Measurements from ENCODE around the gene DTNBP1. TPM values are rescaled to one million over a fixed set of nuclear protein-coding genes. Genes with fewer than 3 reads are reported as not detected.

The DTNBP1 gene
- polyA plus RNA-seq, 1 experiment = 19.1 TPM

GRCh38 chr6:15530411-15530810 is 132.4 kb downstream of the DTNBP1 start:
- Histone ChIP-seq H3K4me3 (ENCODE audit: low read depth, low read length) (no peak overlapping the region), H3K27me3 (ENCODE audit: control insufficient read depth, insufficient read depth, low read length) (no peaks in the 10 kb centered on the region), H3K36me3 (ENCODE audit: control insufficient read depth, insufficient read depth, low read length) (peaks cover 2% of the 10 kb centered on the region; the same call in 1 of the 2 replicates)
- ChIA-PET CTCF (interaction anchor here (0.7 kb wide), 1 partner anchor 451 kb away, joined by 3 read pairs; no protein-coding TSS in a partner anchor), POLR2A (no interaction called here)
- TF ChIP-seq, protein P1, sequence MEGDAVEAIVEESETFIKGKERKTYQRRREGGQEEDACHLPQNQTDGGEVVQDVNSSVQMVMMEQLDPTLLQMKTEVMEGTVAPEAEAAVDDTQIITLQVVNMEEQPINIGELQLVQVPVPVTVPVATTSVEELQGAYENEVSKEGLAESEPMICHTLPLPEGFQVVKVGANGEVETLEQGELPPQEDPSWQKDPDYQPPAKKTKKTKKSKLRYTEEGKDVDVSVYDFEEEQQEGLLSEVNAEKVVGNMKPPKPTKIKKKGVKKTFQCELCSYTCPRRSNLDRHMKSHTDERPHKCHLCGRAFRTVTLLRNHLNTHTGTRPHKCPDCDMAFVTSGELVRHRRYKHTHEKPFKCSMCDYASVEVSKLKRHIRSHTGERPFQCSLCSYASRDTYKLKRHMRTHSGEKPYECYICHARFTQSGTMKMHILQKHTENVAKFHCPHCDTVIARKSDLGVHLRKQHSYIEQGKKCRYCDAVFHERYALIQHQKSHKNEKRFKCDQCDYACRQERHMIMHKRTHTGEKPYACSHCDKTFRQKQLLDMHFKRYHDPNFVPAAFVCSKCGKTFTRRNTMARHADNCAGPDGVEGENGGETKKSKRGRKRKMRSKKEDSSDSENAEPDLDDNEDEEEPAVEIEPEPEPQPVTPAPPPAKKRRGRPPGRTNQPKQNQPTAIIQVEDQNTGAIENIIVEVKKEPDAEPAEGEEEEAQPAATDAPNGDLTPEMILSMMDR (IDR thresholded peaks at IDR 0.05; ENCODE audit: insufficient read depth, low read depth, low read length) = no peak
- DNase-seq (ENCODE audit: low read depth) = no peak

- TF ChIP-seq, protein P1 (IDR thresholded peaks at IDR 0.05; ENCODE audit: insufficient read depth, low read depth, low read length) = no peak
- H3K4me3 ChIP-seq (ENCODE audit: low read depth, low read length) = no peak overlapping the region
- ChIA-PET CTCF (no interaction called here), POLR2A (no interaction called here)
- DNase-seq (ENCODE audit: low read depth) = no peak
- peaks cover 7% of the 10 kb centered on the region for H3K36me3 ChIP-seq (ENCODE audit: control insufficient read depth, insufficient read depth, low read length)
- no peaks in the 10 kb centered on the region for H3K27me3 ChIP-seq (ENCODE audit: control insufficient read depth, insufficient read depth, low read length)
Measured at GRCh38 chr6:15528870-15529269, 134.0 kb downstream of the DTNBP1 start.

DNA sequence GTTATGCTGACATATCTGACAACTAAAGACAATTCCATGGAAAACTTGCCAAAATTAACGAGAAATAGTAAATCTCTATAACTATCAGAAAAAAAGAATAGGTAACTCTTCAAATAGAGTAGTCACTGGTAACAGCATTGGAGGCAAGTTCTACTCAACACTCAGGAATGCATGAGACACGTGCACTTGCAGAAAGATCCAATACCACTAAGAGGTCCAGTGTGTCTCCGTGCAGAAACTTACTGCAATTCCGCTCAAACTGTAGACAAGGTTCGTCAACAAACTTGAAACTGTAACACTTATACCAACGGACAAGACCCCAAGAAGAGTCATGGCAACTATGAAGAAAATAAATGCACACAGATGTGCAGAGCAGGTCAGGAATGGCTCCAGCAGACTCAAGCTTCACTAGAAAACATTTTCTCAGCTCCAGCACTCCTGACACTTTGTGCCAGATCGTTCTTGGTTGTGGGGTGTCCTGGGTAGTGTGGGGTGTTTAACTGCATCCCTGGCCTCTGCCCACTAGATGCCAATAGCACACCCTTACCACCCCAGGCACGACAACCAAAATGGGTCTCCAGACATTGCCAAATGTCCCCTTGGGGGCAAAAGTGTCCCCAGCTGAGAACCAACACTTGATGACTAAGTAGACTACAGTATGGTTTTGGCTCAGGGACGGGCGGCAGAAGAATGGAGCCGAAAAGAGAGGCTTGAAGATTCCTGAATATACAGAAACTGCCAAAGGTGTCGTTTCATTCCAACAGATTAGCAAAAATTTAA is 134.8 kb downstream of the DTNBP1 start:
- CTCF ChIA-PET = no interaction called here
- Histone ChIP-seq H3K27me3 (ENCODE audit: control insufficient read depth, insufficient read depth, low read length) (no peaks in the 10 kb centered on the region), H3K4me3 (ENCODE audit: low read depth, low read length) (no peak overlapping the region), H3K36me3 (ENCODE audit: control insufficient read depth, insufficient read depth, low read length) (peaks cover 8% of the 10 kb centered on the region)
- POLR2A ChIA-PET = no interaction called here
- TF ChIP-seq, protein P1 (IDR thresholded peaks at IDR 0.05; ENCODE audit: insufficient read depth, low read depth, low read length) = no peak
- DNase-seq (ENCODE audit: low read depth) = no peak

- ChIA-PET CTCF (no interaction called here), POLR2A (no interaction called here)
- Histone ChIP-seq H3K36me3 (ENCODE audit: control insufficient read depth, insufficient read depth, low read length) (peaks cover 14% of the 10 kb centered on the region), H3K27me3 (ENCODE audit: control insufficient read depth, insufficient read depth, low read length) (no peaks in the 10 kb centered on the region), H3K4me3 (ENCODE audit: low read depth, low read length) (no peak overlapping the region)
- TF ChIP-seq, protein P1 (IDR thresholded peaks at IDR 0.05; ENCODE audit: insufficient read depth, low read depth, low read length) = no peak
- DNase-seq (ENCODE audit: low read depth) = no peak
Measured at GRCh38 chr6:15526212-15526701, 136.6 kb downstream of the DTNBP1 start.

DNA sequence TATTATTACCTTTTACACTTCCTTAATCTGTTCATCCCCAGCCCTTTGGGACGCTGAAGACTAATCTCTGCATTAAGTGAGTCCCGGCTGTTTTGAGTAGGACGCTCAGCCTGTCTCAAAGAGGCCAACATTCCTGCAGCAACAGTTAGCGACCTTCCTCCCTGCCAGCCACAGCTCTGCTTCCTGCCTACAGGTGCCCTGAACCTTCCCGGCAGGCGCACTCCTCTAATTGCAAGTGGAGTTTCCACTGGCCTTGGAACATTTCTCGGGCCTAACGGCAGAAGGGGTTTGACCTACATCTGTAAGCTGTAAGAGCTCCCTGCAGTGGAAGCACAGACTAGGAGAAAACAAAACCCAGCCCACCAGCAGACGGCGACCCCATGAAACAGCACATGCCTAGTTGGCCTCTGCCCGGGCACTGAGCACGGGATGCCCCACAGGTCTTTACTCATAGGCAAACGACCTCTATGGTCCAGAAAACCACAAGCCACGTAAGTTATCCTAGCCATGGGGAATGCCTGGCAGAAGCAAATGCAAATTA is 137.9 kb downstream of the DTNBP1 start:
- H3K27me3 ChIP-seq (ENCODE audit: control insufficient read depth, insufficient read depth, low read length) = no peaks in the 10 kb centered on the region
- H3K4me3 ChIP-seq (ENCODE audit: low read depth, low read length) = no peak overlapping the region
- H3K36me3 ChIP-seq (ENCODE audit: control insufficient read depth, insufficient read depth, low read length) = peaks cover 15% of the 10 kb centered on the region
- CTCF ChIA-PET = interaction anchor here (1.2 kb wide), 1 partner anchor 9 kb away, joined by 5 read pairs; no protein-coding TSS in a partner anchor
- no peak for DNase-seq (ENCODE audit: low read depth)
- TF ChIP-seq, protein P1 (IDR thresholded peaks at IDR 0.05; ENCODE audit: insufficient read depth, low read depth, low read length) = no peak
- POLR2A ChIA-PET = no interaction called here

All from BJ (cell line).